PC-9 (cell line): ENCODE results near the gene CCL15. TPM values are rescaled to one million over a fixed set of nuclear protein-coding genes. Genes with fewer than 3 reads are reported as not detected.

ENCODE experiments used
- BruUV-seq: library from RNA; stranded (reverse); fragments of 400-500 nt; replicated peaks from 2 replicates; lab custom pipeline; 2021; lab: Mats Ljungman, UMichigan
- CTCF ChIA-PET: fragments of 300-600 bp; sonication (Branson Sonifier 250); formaldehyde crosslinking; loops from one replicate; lab custom pipeline; 2022; ENCODE audit warnings: antibody characterized with exemption; lab: Charles Lee
- POLR2A ChIA-PET: fragments of 300-600 bp; sonication (Branson Sonifier 250); formaldehyde crosslinking; loops from one replicate; lab custom pipeline; 2022; ENCODE audit warnings: antibody characterized with exemption; ENCODE audit not compliant: unreplicated experiment; lab: Charles Lee
- DNase-seq, 2 experiments: peaks; one replicate each; pipeline versions ENCODE4 v3.0.0 to v3.0.0-alpha.2; 2015 to 2022; ENCODE audit warnings: mixed read lengths in 1 of 2
- H2AFZ ChIP-seq: fragments of 200-600 bp; sonication (generic); 2 replicates; pipeline ENCODE4 v1.8.1; 2017; ENCODE audit warnings: antibody characterized with exemption
- H3F3A ChIP-seq: fragments of 200-600 bp; sonication (generic); 2 replicates; pipeline ENCODE4 v1.8.1; 2017; ENCODE audit warnings: antibody characterized with exemption, mild to moderate bottlenecking, low read depth; ENCODE audit not compliant: insufficient read depth
- H3K27ac ChIP-seq: fragments of 200-600 bp; sonication (generic); 2 replicates; pipeline ENCODE4 v1.6.1; 2016; ENCODE audit warnings: mixed run types
- H3K27me3 ChIP-seq: fragments of 200-600 bp; sonication (generic); 2 replicates; pipeline ENCODE4 v1.6.1; 2016; ENCODE audit warnings: low read depth, mixed run types; ENCODE audit not compliant: insufficient read depth
- H3K36me3 ChIP-seq: fragments of 200-600 bp; sonication (generic); 2 replicates; pipeline ENCODE4 v1.6.1; 2016; ENCODE audit warnings: low read depth, mixed run types
- H3K4me1 ChIP-seq: fragments of 200-600 bp; sonication (generic); replicated peaks from 2 replicates; pipeline ENCODE4 v1.6.1; 2016; ENCODE audit warnings: mixed run types; ENCODE audit not compliant: insufficient read depth
- H3K4me2 ChIP-seq: fragments of 200-600 bp; sonication (generic); 2 replicates; pipeline ENCODE4 v1.6.1; 2017; ENCODE audit warnings: mixed run types
- H3K4me3 ChIP-seq: fragments of 200-600 bp; sonication (generic); 2 replicates; pipeline ENCODE4 v1.6.1; 2016; ENCODE audit warnings: mixed run types
- H3K79me2 ChIP-seq: fragments of 200-600 bp; sonication (generic); 2 replicates; pipeline ENCODE4 v1.6.1; 2017; ENCODE audit warnings: low read depth, mixed run types
- H3K9me2 ChIP-seq: fragments of 200-600 bp; sonication (generic); 2 replicates; pipeline ENCODE4 v1.8.1; 2017; ENCODE audit warnings: mild to moderate bottlenecking; ENCODE audit not compliant: insufficient read depth
- H3K9me3 ChIP-seq: fragments of 200-600 bp; sonication (generic); 2 replicates; pipeline ENCODE4 v1.8.1; 2016; ENCODE audit warnings: low read depth; ENCODE audit not compliant: insufficient read depth
- H4K20me1 ChIP-seq: fragments of 200-600 bp; sonication (generic); 2 replicates; pipeline ENCODE4 v1.8.1; 2017; ENCODE audit not compliant: insufficient read depth
- EZH2 ChIP-seq: fragments of 200-600 bp; sonication (generic); IDR thresholded peaks from 2 replicates; pipeline ENCODE4 v1.8.0; 2017; ENCODE audit warnings: antibody characterized with exemption, low read depth
- intact Hi-C: fragments of 100-400 bp; cut with micrococcal nuclease; formaldehyde crosslinking; loops from one replicate; pipeline ENCODE4 v1.10.0; 2022; ENCODE audit not compliant: unreplicated experiment
- total RNA-seq: library from RNA; stranded (reverse); gene quantifications from 2 replicates; pipeline ENCODE4 v1.2.3, GENCODE V29; 2021
- TF ChIP-seq, protein P1 (sequence below): fragments of 200-600 bp; sonication (generic); conservative IDR thresholded peaks from 2 replicates; pipeline ENCODE4 v1.6.1; 2017; ENCODE audit warnings: mixed run types, antibody characterized with exemption, mild to moderate bottlenecking, moderate library complexity

Gene CCL15
- total RNA-seq, 1 experiment from 2014 or later, result not detected

DNA sequence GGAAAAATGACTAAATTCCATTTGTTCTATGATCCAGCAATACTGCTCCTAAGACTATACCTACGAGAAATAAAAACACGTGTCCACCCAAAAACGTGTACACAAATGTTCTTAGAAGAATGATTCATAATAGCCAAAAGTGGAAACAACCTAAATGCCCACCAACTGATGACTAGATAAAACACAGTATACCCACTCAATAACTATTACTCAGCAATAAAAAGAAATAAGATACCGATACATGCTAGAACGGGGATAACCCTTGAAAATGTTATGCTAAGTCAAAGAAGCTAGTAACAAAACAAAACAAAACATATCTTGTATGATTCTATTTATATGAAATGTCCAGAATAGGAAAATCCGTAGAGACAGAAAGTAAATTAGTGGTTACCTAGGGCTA is 37.7 kb downstream of the CCL15 start:
- Histone ChIP-seq H3K27ac (no peak overlapping the region), H3K9me2 (no peaks in the 10 kb centered on the region), H3K4me3 (no peak overlapping the region), H3F3A (no peaks in the 10 kb centered on the region), H3K4me2 (no peak overlapping the region), H3K36me3 (no peaks in the 10 kb centered on the region), H4K20me1 (no peaks in the 10 kb centered on the region), H3K9me3 (no peaks in the 10 kb centered on the region), H3K27me3 (peaks cover 55% of the 10 kb centered on the region), H2AFZ (no peak overlapping the region), H3K4me1 (no peaks in the 10 kb centered on the region), H3K79me2 (no peaks in the 10 kb centered on the region)
- TF ChIP-seq, protein P1, sequence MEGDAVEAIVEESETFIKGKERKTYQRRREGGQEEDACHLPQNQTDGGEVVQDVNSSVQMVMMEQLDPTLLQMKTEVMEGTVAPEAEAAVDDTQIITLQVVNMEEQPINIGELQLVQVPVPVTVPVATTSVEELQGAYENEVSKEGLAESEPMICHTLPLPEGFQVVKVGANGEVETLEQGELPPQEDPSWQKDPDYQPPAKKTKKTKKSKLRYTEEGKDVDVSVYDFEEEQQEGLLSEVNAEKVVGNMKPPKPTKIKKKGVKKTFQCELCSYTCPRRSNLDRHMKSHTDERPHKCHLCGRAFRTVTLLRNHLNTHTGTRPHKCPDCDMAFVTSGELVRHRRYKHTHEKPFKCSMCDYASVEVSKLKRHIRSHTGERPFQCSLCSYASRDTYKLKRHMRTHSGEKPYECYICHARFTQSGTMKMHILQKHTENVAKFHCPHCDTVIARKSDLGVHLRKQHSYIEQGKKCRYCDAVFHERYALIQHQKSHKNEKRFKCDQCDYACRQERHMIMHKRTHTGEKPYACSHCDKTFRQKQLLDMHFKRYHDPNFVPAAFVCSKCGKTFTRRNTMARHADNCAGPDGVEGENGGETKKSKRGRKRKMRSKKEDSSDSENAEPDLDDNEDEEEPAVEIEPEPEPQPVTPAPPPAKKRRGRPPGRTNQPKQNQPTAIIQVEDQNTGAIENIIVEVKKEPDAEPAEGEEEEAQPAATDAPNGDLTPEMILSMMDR, result no peak
- no peak for TF ChIP-seq EZH2
- intact Hi-C loops, result no loop called here
- DNase-seq, result no peak
- ChIA-PET CTCF (no interaction called here), POLR2A (no interaction called here)
- no TSS peak for BruUV-seq

DNA sequence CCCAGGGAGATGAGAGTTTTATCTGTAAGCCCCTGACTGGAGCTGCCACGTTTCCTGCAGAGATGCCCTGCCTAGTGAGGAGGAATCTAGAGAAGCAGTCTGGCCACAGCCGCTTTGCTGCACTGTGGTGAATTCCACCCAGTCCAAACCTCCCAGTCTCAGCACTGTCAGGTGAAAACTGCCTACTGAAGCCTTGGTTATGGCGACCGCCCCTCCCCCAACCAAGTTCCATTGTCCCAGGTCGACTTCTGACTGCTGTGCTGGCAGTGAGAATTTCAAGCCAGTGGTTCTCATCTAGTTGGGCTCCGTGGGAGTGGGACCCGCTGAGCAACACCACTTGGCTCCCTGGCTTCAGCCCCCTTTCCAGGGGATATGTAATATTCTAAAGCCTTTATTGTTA is 47.6 kb downstream of the CCL15 start:
- TF ChIP-seq, protein P1, result no peak
- no peak for TF ChIP-seq EZH2
- DNase-seq, result no peak
- Histone ChIP-seq H3K4me1 (no peaks in the 10 kb centered on the region), H4K20me1 (no peaks in the 10 kb centered on the region), H3F3A (no peaks in the 10 kb centered on the region), H2AFZ (no peak overlapping the region), H3K79me2 (no peaks in the 10 kb centered on the region), H3K9me3 (no peaks in the 10 kb centered on the region), H3K4me3 (no peak overlapping the region), H3K4me2 (no peak overlapping the region), H3K36me3 (no peaks in the 10 kb centered on the region), H3K27ac (no peak overlapping the region), H3K9me2 (no peaks in the 10 kb centered on the region), H3K27me3 (peaks cover 78% of the 10 kb centered on the region)
- no TSS peak for BruUV-seq
- ChIA-PET POLR2A (no interaction called here), CTCF (no interaction called here)
- intact Hi-C loops, result no loop called here

DNA sequence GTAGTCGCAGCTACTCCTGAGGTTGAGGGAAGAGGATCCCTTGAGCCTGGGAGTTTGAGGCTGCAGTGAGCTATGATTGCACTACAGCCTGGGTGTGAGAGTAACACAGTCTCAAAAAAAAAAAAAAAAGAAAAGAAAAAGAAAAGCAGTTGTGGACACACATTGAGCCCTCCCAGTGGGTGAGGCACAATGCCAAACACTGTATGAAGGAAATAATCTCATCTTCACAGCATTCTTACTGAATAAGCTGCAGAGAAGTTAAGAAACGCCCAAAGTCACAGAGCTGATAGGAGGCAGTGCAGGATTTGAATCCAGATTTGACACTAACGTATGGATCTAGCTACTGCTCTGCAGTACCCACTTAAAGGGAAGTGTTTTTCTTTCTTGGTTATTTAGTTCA is 52.0 kb downstream of the CCL15 start:
- H2AFZ ChIP-seq, result no peak overlapping the region
- H3K9me2 ChIP-seq, result no peaks in the 10 kb centered on the region
- H3K4me3 ChIP-seq, result no peak overlapping the region
- no peak overlapping the region for H3K4me2 ChIP-seq
- no peaks in the 10 kb centered on the region for H3K9me3 ChIP-seq
- H3K27ac ChIP-seq, result no peak overlapping the region
- no peaks in the 10 kb centered on the region for H3F3A ChIP-seq
- H3K27me3 ChIP-seq, result peaks cover 47% of the 10 kb centered on the region
- no peaks in the 10 kb centered on the region for H3K4me1 ChIP-seq
- no peaks in the 10 kb centered on the region for H4K20me1 ChIP-seq
- intact Hi-C loops, result loop anchor here (10.0 kb wide), 1 partner anchor 95 kb away; no protein-coding TSS in a partner anchor
- no TSS peak for BruUV-seq
- no peaks in the 10 kb centered on the region for H3K36me3 ChIP-seq
- H3K79me2 ChIP-seq, result no peaks in the 10 kb centered on the region
- ChIA-PET CTCF (interaction anchor here (0.7 kb wide), 1 partner anchor 198 kb away, joined by 4 read pairs; no protein-coding TSS in a partner anchor), POLR2A (no interaction called here)
- TF ChIP-seq, protein P1, result no peak
- TF ChIP-seq EZH2, result no peak
- no peak for DNase-seq
